Right atrium auricular region (tissue), 2 donors: ENCODE measurements around the gene CLPSL1. TPM values are rescaled to one million over a fixed set of nuclear protein-coding genes. Genes with fewer than 3 reads are reported as not detected.

Experiments used
- DNase-seq: peaks from one replicate; pipeline ENCODE4 v3.0.0-alpha.2; 2019; ENCODE audit warnings: low spot score
- H3K27ac ChIP-seq, 2 donors: fragments of 200-600 bp; sonication (generic); 1 replicate in 1 of 2; 2 replicates in 1 of 2; pipeline ENCODE4 v1.5.1; 2016 to 2019
- H3K27me3 ChIP-seq, 2 donors: fragments of 200-600 bp; sonication (generic); one replicate each; pipeline versions ENCODE4 v1.5.1 to v1.6.0; 2017 to 2019
- H3K36me3 ChIP-seq: fragments of 200-600 bp; sonication (generic); one replicate; pipeline ENCODE4 v1.5.1; 2016
- H3K4me1 ChIP-seq, 2 donors: fragments of 200-600 bp; sonication (generic); one replicate each; pipeline versions ENCODE4 v1.5.1 to v1.6.0; 2017 to 2019
- H3K4me3 ChIP-seq, 2 donors: fragments of 200-600 bp; sonication (generic); 1 replicate in 1 of 2; 2 replicates in 1 of 2; pipeline ENCODE4 v1.5.1; 2017 to 2019; ENCODE audit warnings: mild to moderate bottlenecking in 1 of 2, moderate library complexity in 1 of 2
- H3K9me3 ChIP-seq, 2 donors: fragments of 200-600 bp; sonication (generic); one replicate each; pipeline ENCODE4 v1.5.1; 2019
- total RNA-seq, 2 donors: library from RNA; depleted of rRNA; stranded (reverse); fragments of >200 nt; gene quantifications; one replicate each; pipeline ENCODE4 v1.1.0, GENCODE V29; 2016
- TF ChIP-seq, protein P1 (sequence below), 2 donors: fragments of 200-600 bp; sonication (generic); IDR thresholded peaks; one replicate each; pipeline ENCODE4 v1.5.1; 2019; ENCODE audit warnings: antibody characterized with exemption in 2 of 2

The CLPSL1 gene
- total RNA-seq, 2 donors from 2014 or later = not detected

DNA sequence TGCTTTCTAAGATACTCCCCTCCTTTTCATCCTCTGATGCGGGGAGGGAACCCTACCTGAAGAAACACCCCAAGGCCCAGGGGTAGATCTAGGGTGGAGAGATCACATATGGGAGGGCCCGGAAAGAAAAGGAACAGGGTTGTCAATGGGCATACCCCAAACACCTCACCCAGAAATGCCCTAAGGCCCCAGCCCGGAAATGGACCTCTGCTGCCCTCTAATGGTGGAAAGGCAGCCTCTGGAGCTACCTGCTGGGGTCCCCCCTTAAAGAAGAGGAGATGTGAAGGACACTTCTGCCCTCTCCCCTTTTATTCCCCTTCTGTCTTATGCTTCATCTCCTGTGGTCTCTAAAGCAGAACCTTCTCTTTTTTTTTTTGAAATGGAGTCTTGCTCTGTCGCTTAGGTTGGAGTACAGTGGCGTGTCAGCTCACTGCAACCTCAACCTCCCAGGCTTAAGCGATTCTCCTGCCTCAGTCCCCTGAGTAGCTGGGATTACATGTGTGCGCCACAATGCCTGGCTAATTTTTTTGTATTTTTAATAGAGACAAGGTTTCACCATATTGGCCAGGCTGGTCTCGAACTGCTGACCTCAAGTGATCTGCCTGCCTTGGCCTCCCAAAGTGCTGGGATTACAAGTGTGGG lies 44.4 kb upstream of the CLPSL1 start:
- Histone ChIP-seq H3K4me3 (no peak overlapping the region), H3K27me3 (no peaks in the 10 kb centered on the region), H3K27ac (peak overlapping the region in 1 of 2 donors; percentile 10), H3K9me3 (no peaks in the 10 kb centered on the region), H3K4me1 (peaks cover 2 to 49% of the 10 kb centered on the region in 2 donors), H3K36me3 (no peaks in the 10 kb centered on the region)
- TF ChIP-seq, protein P1, sequence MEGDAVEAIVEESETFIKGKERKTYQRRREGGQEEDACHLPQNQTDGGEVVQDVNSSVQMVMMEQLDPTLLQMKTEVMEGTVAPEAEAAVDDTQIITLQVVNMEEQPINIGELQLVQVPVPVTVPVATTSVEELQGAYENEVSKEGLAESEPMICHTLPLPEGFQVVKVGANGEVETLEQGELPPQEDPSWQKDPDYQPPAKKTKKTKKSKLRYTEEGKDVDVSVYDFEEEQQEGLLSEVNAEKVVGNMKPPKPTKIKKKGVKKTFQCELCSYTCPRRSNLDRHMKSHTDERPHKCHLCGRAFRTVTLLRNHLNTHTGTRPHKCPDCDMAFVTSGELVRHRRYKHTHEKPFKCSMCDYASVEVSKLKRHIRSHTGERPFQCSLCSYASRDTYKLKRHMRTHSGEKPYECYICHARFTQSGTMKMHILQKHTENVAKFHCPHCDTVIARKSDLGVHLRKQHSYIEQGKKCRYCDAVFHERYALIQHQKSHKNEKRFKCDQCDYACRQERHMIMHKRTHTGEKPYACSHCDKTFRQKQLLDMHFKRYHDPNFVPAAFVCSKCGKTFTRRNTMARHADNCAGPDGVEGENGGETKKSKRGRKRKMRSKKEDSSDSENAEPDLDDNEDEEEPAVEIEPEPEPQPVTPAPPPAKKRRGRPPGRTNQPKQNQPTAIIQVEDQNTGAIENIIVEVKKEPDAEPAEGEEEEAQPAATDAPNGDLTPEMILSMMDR (IDR thresholded peaks at IDR 0.05) = peak; percentile 88 to 93
- DNase-seq = peak; percentile 82

DNA sequence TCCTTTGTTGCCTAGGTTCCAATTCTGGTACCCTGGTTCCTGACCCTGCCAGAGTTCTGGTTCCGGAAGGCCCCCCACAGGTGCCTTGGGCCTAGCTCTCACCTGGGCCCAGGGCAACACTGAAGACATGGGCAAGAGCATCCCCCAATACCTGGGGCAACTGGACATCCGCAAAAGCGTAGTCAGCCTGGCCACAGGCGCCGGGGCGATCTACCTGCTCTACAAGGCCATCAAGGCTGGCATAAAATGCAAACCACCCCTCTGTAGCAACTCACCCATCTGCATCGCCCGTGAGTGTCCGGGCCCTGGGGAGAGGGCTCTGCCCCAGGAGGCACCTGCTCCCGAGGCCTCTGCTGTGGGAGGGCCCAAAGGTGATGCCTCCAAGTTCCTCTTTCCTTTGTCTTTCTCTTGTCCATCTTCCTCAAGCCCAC lies 43.8 kb upstream of the CLPSL1 start, which contains the start of gene ARMC12:
ARMC12 (plus strand) TSS at position 51 of the 431 bp plus-strand sequence; CDS start at position 128, 77 bp downstream.
- Histone ChIP-seq H3K36me3 (no peaks in the 10 kb centered on the region), H3K27ac (peak within 1 kb of the TSS in 1 of 2 donors; percentile 10), H3K9me3 (no peaks in the 10 kb centered on the region), H3K27me3 (no peaks in the 10 kb centered on the region), H3K4me3 (no peak within 1 kb of the TSS), H3K4me1 (peaks cover 2 to 48% of the 10 kb centered on the region in 2 donors)
- TF ChIP-seq, protein P1 (IDR thresholded peaks at IDR 0.05) = no peak
- DNase-seq = no peak

DNA sequence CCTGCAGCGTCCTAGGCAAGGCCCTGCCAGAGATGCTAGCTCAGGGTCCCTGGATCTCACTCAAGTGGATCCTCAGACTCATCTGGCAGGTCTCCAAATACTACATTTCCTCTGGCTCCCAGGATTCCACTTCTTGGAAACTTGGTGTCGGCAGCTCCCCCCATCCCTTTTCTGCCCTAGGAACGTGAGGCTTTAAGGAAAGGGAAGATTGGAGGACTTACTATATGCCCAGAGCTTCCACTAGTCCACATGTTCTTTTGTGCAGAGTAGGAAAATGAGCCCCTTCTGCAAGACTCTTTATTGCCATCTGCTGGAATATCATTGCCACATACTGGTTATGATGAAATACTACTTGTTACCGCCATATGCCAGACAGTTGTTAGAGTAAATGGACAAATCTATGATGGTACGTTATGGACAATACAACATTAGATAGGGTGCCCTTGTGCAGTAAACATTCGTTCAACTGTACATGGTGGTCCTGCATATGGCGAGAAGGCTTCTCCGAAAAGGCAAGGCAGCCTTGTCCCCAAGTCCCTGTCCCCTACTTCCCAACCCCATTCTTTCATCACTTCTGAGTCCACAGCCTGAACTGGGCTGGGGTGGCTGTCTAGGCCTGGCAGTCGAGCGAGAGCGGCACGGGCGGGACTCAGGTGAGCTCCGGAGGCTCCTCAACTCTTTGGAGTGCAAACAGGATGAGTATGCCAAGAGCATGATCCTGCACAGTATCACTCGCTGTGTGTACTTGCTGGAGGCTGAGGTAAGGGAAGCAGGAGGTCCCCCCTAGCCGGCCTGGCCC lies 43.2 kb upstream of the CLPSL1 start:
- no peak overlapping the region for H3K4me3 ChIP-seq
- H3K4me1 ChIP-seq = peaks cover 2 to 42% of the 10 kb centered on the region in 2 donors
- DNase-seq = no peak
- TF ChIP-seq, protein P1 (IDR thresholded peaks at IDR 0.05) = peak; percentile 83 to 94
- H3K36me3 ChIP-seq = no peaks in the 10 kb centered on the region
- no peaks in the 10 kb centered on the region for H3K9me3 ChIP-seq
- no peaks in the 10 kb centered on the region for H3K27me3 ChIP-seq
- H3K27ac ChIP-seq = peak overlapping the region in 1 of 2 donors; percentile 10

DNA sequence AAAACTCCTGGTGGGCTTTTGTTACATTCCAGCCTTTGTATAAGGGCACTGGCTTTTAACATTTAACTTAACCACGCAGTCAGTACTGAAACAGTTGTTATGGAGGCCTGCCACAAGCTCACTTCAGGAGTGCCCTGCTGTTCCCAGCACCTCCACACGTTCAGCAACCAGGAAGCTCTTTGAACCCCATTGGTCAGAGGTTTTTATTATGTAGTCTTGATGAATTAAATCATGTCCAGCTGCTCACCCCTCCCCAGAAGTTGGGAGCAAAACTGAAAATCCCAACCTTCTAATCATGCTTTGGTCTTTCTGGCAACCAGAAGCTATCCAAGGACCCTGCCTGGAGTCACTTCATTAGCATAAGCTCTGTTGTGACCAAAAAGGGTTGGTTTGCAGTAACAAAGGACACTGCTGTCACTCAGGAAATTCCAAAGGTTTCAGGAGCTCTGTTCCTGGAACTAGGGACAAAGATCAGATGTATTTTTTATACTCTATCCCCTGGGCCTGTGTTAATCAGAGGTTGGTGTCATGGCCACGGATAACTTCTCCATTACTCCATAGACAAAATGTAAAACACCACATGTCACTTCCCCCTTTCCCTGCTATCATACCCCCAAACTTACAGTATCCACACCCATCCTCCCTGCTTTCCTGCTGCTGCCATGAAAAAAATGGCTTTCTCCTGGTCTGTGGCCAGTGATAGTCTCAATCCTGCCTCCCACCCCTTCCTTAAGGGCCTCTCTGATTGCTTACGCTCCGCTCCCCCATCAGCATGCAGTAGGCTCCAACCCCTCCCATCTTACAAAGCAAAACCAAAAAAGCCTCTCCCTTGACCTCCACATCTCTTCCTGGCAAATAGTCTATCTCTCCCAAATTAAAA lies 40.9 kb upstream of the CLPSL1 start:
- Histone ChIP-seq H3K27ac (peak overlapping the region; percentile 33 to 53), H3K4me1 (peaks cover 2 to 22% of the 10 kb centered on the region in 2 donors)
- TF ChIP-seq, protein P1 (IDR thresholded peaks at IDR 0.05) = no peak

DNA sequence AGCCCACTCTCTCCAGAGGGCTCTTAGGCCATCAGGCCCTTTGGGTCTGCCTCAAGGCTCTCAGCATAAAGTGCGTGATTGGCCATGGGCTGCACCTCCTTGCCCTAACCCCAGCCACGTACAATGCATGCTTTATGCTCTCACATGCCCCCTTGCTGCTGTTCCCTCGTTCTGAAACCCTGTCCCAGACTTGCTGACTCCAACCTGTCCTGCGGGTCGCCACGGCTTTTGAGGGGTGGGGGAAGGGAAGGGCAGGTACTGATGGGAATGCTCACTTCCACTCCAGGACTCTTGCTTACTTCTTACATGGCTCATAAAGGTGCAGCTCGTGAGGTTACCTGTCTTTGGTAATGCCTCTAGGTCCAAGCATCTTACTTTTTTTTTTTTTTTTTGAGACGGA lies 38.0 kb upstream of the CLPSL1 start:
- no peak for DNase-seq
- Histone ChIP-seq H3K27me3 (no peaks in the 10 kb centered on the region), H3K4me1 (no peaks in the 10 kb centered on the region), H3K27ac (no peak overlapping the region), H3K36me3 (no peaks in the 10 kb centered on the region), H3K4me3 (no peak overlapping the region), H3K9me3 (no peaks in the 10 kb centered on the region)
- TF ChIP-seq, protein P1 (IDR thresholded peaks at IDR 0.05) = no peak

More for the DNA sequence above, 40.9 kb upstream of the CLPSL1 start:
- H3K27me3 ChIP-seq = no peaks in the 10 kb centered on the region
- no peaks in the 10 kb centered on the region for H3K36me3 ChIP-seq
- H3K9me3 ChIP-seq = no peaks in the 10 kb centered on the region
- DNase-seq = no peak
- H3K4me3 ChIP-seq = no peak overlapping the region
